Measurements from ENCODE around the gene ZSCAN20.

The ZSCAN20 gene

GRCh38 chr1:33445108-33445507 is 27.3 kb upstream of the ZSCAN20 start:
- no peak for DNase-seq

- DNase-seq = no peak
Measured at GRCh38 chr1:33446590-33446989, 25.9 kb upstream of the ZSCAN20 start.

GRCh38 chr1:33454646-33455282 is 17.7 kb upstream of the ZSCAN20 start:
- no peak for DNase-seq

GRCh38 chr1:33455539-33456501 is 16.6 kb upstream of the ZSCAN20 start:
- peak; percentile 35 for DNase-seq

GRCh38 chr1:33456502-33456886 is 16.0 kb upstream of the ZSCAN20 start:
- DNase-seq = no peak

GRCh38 chr1:33459691-33460090 is 12.8 kb upstream of the ZSCAN20 start:
- DNase-seq = no peak

- no peak for DNase-seq
Measured at GRCh38 chr1:33460144-33460543, 12.3 kb upstream of the ZSCAN20 start.

GRCh38 chr1:33460947-33461629 is 11.4 kb upstream of the ZSCAN20 start:
- no peak for DNase-seq

GRCh38 chr1:33462405-33463164 is 9.9 kb upstream of the ZSCAN20 start:
- DNase-seq = no peak

GRCh38 chr1:33464552-33464951 is 7.9 kb upstream of the ZSCAN20 start:
- DNase-seq = no peak

- no peak for DNase-seq
Measured at GRCh38 chr1:33465316-33465715, 7.1 kb upstream of the ZSCAN20 start.

- DNase-seq = no peak
Measured at GRCh38 chr1:33466159-33466558, 6.3 kb upstream of the ZSCAN20 start.

GRCh38 chr1:33468011-33468410 is 4.4 kb upstream of the ZSCAN20 start:
- DNase-seq = no peak

- DNase-seq = no peak
Measured at GRCh38 chr1:33468531-33468930, 3.9 kb upstream of the ZSCAN20 start.

GRCh38 chr1:33468967-33469366 is 3.5 kb upstream of the ZSCAN20 start:
- DNase-seq = no peak

GRCh38 chr1:33469691-33470090 is 2.8 kb upstream of the ZSCAN20 start:
- DNase-seq = no peak

GRCh38 chr1:33470495-33471012 is 1.9 kb upstream of the ZSCAN20 start:
- peak; percentile 69 for DNase-seq

- no peak for DNase-seq
Measured at GRCh38 chr1:33471416-33471815, 1.0 kb upstream of the ZSCAN20 start.

GRCh38 chr1:33473900-33474299 is 1.5 kb downstream of the ZSCAN20 start:
- no peak for DNase-seq

- no peak for DNase-seq
Measured at GRCh38 chr1:33477451-33477850, 5.0 kb downstream of the ZSCAN20 start.

GRCh38 chr1:33482412-33482811 is 10.0 kb downstream of the ZSCAN20 start:
- no peak for DNase-seq

GRCh38 chr1:33488624-33489023 is 16.2 kb downstream of the ZSCAN20 start:
- no peak for DNase-seq

GRCh38 chr1:33494929-33495328 is 22.5 kb downstream of the ZSCAN20 start:
- no peak for DNase-seq

Measured in stimulated activated CD8-positive, alpha-beta memory T cell treated with anti-CD3 and anti-CD28 coated beads, Interleukin-4, amount 100 ng/mL, for 48 hours (primary cell).